Fibroblast of skin of back (primary cell): ENCODE data around the gene SEC14L2.
"Not testable (repeated sequence)": the region's sequence is repeated elsewhere in the genome, so short reads cannot be mapped to it uniquely, and the experiment has no call there.

ENCODE experiments used
- DNase-seq: peaks from one replicate; pipeline ENCODE4 v3.0.0-alpha.2; 2013

Gene SEC14L2

DNA sequence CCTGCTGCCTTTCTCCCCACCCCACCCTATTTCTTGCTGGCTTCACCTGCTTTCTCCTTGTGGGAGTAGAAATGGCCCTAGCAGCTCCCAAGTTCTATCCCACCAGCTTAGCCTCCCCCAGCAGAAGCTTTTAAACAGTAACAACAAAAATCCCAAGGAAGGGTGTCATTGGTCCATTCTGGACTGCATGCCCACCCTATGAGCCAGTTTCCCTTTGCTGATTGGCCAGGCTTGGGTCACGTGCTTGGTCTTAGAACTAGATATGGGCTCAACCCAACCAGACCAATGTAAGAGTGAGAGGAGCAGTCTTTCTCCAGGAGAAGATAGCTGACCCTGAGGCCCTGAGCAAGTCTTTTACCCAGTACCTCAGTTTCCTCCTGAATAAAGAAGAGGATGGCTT is 31.1 kb downstream of the SEC14L2 start:
- DNase-seq = no peak

DNA sequence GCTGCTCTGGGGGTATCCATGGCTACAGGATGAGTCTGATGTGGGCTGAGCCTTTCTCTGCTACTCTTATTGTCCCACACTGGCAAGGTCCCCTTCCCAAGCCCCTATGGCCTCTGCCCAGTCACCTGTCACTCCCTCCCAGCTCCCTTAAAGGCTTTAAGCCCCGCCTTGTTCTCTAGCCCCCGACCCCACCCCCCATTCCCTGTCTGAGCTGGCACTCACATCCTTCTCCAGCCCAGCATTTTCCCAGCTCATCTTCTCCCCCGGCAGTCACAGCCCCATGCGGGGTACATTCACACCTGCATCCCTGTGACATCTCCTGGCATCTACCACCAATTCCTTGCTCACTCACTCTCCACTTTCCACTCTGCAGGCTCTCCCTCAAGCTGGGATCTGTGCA is 33.1 kb downstream of the SEC14L2 start:
- no peak for DNase-seq

DNA sequence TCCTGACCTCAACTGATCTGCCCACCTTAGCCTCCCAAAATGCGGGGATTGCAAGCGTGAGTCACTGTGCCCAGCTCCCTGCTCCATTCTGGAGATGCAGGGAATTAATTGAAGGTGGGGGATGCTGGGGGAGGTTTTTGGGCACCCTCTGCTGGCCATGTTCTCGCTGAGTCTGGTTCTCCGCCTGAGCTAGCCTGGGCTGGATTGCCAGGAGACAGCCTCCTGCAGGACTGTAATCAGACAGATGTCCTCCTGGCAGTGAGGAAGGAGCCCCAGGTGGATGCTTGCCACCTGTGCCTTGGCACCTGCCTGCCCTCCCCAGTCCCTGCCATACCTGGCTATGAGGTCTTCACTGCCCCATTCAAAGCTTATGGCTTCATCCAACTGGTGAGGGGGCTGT is 34.1 kb downstream of the SEC14L2 start:
- no peak for DNase-seq

DNA sequence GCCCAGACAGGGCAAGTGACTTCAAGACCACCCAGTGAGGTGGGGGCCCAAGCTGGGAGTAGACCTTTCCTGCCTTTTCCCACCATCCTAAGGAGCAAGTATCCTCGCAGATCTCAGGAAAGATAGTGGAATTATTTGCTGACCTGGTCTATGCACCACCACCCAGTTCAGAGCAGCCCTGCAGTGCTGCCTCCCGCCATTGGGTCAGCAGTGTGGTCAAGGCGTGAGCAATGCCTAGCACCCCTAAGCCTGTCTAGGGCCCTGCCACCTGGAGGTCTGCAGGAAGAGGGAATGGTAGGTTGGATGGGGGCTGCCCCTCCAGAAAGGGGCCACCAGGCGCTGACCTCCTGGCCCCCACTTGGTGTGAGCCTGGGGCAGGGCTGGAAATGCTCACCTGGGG is 35.3 kb downstream of the SEC14L2 start:
- DNase-seq = no peak

DNA sequence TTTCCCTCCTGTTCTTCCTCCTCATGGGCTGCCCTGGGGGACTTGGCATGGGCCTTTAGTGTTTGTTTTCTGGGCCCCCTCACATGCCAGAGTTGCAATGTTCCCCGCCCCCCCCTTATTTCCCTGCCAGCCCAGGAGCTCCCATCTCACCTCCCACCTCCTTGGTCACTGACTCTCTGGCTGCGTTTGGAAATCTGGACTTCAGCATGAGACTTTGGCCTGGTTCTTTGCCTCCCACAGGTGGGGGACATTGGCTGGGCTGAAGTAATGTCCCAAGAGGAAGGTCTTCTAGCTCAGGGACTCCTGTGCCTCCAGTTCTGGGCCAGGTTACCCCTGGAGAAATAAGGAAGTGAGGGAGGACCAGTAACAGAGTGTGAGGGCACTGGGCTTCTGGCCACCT is 35.7 kb downstream of the SEC14L2 start:
- DNase-seq = no peak

DNA sequence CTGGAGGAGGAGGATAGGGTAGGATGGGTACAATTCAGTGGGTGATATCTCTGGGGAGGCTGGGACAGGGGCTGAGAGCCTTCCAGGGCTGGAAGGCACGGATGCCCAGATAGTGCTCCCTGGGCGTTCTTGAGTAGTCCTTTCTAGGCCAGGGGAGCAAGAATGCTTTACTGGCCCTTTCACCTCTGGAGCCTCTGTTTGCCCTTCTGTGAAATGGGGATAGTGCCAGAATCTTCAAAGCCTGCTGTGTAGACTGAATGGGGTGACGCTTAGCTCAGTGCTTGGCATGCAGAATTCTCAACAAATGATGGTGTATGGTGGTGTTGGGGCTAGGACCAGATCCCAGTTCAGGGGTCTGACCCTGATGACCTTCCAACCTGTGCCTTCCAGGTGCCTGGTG is 36.4 kb downstream of the SEC14L2 start:
- DNase-seq = no peak

DNA sequence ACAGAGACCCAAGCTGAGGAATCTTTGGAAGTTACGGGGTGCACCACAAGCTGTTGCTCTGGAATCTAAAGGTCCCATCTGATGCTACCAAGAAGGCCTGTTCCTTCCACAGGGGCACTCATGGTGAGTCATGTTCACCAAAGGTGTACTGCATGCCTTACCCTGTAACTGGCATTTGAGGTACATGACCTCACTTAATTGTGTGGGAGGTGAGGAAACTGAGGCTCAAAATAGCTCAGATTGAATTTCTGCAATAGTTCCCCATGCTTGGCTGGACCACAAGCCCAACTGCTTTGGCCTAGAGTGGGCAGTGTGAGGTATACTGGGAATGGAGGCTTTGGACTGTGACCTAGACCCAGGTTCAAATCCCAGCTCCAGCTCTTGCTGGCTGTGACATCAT is 37.0 kb downstream of the SEC14L2 start:
- no peak for DNase-seq

DNA sequence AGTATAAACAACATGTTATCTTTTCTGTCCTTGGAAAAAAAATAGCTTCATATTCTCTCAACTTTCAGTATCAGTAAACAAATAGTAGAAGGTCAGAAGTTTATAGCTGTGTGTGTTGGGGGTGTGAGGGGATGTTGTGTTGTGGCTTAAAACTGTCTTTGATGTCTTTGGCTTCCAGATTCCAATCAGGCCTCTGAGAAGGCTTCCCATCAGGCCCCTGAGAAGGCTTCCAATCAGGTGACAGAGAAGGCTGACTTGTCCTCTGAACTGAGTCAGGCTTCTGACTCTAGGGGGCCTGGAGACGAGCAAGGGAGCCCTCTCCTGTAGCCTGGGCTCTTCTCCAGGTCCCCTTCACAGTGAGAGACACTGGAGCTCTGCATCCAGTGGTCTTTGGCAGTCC is 38.0 kb downstream of the SEC14L2 start:
- DNase-seq = no peak

DNA sequence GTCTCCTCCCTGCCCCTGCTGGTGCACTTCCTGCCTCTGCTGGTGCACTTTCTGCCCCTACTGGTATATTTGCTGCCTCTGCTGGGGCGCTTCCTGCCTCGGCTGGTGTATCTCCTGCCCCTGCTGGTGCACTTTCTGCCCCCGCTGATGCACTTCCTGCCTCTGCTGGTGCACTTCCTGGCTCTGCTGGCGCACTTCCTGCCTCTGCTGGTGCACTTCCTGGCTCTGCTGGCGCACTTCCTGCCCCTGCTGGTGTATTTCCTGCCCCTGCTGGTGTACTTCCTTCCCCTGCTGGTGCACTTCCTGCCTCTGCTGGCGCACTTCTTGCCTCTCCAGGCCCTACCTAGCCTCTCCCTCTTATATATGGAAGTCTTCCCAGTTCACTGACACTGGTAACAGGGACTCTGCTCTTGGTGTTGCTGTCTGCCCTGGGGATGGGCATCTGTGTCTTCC is 38.9 kb downstream of the SEC14L2 start:
- no peak for DNase-seq

DNA sequence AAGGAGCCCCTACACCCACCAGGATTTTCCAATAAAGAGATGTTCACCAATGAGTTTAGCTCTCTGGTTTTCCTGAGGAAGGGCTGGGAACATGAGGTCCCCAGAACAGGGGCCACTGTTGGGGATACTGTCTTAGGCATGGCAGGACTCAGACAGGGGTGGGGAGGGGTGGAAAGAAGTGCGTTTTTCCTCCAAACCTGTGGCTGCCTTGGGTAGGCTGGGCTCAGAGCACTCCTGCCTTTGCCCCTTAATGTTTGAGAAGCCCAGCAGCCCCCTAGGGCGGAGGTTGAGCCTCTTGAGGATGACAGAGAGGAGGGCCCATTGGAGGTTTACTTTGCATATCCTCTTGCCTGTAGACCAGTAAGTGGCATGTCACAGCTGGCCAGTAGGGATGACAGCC is 39.4 kb downstream of the SEC14L2 start:
- DNase-seq = no peak

DNA sequence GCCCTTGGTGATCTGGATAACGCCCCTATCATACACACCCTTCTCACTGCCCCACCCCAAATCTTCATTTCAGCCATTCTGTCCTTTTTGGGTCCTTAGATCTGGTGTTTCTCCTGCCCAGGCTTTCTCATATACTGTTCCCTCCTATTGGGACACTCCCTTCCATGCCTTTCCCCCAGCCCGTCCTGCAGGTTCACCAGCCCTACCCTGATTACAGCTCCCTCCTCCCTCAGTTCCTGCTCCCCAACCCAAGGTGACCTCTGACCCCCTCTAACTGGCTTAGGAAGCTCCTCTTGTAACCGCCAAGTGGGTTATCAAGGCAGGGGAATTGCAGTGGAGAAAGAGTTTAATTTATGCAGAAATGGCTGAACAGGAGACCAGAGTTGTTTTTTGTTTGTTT is 41.7 kb downstream of the SEC14L2 start:
- DNase-seq = no peak

DNA sequence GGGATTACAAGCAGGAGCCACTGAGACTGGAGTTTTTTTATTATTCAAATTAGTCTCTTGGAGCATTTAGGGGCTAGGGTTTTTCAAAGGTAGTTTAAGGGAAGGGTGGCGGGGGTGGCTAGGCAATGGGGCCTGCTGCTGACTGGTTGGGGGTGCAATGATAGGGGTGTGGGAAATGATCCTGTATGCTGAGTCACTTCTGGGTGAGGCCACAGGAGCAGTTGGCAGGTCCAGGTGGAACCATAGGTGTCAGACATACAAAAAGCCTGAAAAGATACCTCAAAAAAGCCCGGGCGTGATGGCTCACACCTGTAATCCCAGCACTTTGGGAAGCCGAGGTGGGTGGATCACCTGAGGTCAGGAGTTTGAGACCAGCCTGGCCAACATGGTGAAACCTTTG is 42.4 kb downstream of the SEC14L2 start:
- DNase-seq = no peak

DNA sequence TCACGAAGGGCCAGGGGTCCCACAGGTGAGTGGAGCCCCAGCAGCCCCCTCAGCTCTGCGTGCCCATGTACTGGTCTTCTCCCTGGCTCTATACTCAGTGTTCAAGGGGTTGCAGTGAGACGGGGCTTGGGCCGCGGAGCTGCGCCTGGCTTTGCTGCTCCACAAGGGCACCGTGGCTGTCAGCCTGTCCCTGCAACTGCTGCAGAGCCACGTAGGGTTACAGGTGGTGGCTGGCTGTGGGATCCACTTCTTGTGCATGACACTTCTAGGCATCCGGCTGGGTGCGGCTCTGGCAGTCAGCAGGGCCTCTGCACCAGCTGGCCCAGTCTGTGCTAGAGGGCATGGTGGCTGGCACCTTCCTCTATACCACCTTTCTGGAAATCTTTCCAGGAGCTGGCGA is 43.0 kb downstream of the SEC14L2 start:
- no peak for DNase-seq

DNA sequence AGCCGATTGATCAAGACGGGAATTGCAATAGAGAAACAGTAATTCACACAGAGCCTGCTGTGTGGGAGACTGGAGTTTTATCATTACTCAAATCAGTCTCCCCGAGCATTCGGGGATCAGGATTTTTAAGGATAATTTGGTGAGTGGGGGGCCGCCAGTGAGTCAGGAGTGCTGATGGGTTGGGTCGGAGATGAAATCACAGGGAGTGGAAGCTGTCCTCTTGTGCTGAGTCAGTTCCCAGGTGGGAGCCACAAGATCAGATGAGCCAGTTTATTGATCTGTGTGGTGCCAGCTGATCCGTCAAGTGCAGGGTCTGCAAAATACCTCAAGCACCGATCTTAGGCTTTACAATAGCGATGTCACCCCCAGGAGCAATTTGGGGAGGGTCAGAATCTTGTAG is 44.3 kb downstream of the SEC14L2 start:
- no peak for DNase-seq

DNA sequence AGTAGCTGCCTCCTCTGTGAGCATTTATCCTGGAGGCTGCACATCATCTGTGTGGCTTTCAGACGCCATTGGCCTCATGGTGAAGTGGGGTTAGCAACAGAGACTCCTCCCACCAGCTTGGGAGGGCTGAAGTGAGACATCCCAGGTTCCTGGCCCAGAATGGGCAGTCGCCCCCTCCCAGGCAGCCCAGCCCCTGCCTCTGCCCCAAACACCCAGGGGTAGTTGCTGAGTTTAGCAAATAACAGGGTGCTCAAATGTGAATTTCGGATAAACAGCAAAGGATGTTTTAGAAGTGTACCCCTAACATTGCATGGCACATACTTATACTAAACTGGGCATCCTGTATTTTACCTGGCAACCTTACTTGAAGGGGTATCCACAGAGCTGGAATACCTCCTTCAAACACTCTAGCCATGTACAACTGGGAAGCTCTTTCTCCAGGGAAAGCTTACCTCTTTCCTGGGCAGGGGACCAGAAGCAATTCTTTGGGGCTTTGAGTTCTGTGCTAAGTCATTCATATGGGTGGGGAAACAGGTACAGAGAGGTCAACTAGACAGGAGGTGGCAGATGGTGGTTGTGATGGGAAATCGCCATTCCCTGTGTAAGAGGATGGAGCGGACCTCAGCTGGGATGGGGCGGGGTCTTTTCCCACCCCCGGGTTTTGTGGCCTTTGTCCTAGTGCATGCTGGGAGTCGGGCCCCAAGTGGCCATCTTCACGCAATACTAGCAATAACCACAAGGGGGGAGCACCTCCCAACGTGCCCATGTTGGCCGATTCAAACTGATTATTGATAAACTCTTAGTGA is 48.0 kb downstream of the SEC14L2 start:
- DNase-seq = peak; percentile 51

DNA sequence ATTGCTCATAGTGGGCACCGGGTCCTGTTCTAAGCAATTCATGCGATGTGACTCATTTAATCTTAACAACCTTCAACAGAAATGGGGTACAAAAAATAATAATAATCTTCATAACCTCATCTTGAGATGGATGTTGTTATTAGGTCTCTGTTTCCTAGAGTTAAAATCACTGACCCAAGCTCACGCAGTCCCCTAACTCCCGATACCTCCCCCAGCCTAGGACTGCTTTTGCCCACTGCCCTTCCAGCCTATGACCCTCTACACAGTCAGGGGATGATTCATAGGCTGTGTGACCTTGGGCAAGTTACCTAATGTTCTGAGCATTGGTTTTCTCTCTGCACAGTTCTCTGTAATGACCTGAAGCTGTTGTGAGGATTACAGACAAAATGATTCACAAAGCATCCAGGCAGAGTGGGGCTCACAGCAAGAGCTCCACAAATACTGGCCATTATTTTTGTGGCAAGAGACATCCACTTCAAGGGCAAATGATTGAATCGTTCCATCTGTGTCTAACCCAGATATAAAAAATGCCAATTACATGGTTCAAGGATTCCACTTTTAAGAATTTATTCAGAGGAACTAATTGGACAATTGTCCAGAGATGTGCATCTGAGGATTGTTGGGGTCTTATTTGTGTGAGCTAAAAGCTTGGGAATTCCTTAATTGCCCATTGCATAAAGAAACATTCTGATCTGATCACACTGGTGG is 48.8 kb downstream of the SEC14L2 start:
- DNase-seq = no peak

DNA sequence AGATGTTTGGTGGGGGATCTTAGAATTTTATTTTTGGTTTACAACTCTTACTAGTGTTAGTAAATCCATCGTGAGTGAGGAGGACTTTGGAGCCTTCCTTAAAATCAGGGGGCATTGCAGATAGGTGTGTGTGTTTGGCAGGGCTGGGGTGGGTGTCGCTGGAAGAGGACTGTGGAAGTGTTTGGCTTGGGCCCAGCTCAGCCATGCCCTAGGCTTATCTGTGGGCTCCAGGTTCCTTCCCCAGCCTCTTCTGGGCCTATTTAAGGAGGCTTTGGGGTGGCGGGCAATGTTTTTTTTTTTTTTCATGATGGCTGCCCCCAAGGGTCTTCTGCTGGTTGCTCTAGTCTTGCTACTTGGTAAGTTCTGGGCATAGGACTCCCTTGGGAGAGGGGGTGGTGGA is 50.8 kb downstream of the SEC14L2 start:
- DNase-seq = no peak

DNA sequence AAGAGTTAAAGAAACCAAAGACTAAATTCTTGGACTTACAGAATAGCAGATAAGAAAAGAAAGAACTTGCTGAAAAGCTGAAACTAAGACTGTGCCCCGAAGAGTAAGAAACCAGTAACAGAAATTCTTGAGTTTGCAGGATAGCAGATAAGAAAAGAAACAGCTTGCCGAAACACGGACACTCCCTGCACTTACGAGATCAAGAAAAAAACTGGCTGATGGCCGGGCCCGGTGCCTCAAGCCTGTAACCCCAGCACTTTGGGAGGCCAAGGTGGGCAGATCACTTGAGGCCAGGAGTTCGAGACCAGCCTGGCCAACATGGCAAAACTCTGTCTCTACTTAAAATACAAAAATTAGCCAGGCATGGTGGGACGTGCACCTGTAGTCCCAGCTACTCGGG is 54.7 kb downstream of the SEC14L2 start:
- not testable (repeated sequence) for DNase-seq

DNA sequence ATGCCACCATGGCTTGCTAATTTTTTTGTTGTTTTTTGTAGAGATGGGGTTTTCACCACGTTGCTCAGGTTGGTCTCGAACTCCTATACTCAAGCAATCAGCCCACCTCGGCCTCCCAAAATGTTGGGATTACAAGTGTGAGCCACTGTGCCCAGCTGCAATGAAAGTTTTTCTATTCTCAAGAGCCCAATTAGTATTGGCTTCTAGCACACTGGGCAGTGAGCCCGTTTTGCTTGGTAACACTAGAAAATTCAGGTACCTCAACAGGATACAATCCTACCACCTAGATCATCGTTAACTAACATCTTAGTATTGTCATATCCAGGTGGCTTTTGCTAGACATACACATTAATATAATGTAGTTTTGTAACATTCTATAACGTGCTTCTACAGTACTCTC is 56.0 kb downstream of the SEC14L2 start:
- no peak for DNase-seq

DNA sequence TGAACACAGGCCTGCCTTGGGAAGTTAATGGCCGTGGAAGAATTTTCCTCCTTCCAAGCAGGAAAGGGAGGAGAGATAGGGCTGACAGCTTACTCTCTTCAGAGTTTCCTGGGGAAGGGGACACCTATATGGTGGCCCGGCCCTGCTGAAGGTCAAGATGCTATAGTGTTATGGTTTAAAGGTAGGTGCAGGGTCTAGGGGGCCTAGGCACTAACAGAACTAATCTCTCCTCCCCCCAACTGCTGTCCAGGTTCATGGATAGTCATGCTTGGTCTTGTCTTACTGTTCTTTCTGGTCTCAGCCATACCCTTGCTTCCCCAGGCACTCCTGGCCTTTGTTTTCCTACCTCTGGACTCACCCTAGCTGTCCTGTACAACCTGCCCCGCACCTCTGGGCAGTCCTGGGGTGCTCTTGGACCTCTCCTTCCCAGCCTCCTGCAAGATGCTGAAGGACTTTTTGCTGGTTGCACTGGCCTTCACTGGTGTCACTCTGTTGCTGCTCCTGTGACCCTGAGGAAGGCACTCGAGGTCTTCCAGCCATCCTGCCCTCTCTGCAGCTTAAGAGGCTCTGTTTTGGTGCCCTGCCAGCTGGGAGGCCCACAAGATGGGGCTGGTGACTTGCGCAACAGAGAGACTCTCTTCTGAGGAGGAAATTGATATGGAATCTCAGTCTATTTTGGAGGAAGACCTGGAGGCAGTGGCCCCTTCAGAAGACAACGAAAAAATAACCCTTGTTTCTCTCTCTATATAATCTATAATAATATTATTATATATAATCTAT is 57.1 kb downstream of the SEC14L2 start:
- DNase-seq = no peak

DNA sequence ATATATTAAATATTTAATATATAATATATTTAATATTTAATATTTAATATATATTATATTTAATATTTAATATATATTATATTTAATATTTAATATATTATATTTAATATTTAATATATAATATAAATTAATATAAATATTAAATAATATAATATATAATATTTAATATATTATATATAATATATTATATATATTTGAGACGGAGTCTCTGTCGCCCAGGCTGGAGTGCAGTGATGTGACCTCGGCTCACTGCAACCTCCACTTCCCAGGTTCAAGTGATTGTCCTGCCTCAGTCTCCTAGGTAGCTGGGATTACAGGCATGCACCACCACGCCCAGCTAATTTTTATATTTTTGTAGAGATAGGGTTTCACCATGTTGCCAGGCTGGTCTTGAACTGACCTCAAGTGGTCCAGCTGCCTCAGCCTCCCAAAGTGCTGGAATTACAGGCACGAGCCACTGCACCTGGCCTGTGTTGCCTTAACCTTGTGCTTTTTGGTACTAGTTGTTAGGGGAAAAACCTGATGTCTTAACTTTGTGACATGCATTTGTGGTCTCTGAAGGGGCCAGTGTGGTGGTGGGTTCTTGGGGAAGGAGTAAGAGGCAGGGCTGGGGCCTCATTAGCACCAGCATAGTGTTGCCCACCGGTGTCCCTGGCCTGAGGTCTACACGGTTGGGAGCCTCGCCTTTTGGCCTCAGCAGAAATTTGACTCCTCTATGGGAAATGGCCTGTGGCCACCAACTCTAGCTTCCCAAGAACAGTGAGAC is 58.4 kb downstream of the SEC14L2 start:
- no peak for DNase-seq

DNA sequence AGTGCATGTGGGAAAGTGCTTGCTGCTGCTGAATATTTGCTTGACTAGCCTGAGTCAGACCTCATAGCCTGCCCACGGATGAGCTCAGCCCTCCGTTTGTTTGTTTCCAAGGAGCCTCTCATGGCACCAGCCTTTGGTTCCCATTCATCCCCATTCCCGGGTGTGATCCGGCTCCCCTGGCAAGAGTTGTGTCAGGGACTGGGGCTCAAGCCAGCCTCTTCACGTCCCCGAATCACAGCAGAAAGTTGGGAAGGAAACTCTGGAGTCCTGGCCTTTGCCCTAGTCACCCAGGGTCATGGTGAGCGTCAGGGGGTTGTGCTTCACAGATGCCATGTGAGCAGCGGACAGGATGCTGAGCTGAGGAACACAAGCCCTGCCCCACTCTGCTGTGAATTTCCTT is 61.2 kb downstream of the SEC14L2 start:
- DNase-seq = no peak
